NCI-H460 (cell line): ENCODE data around the gene SGSH. TPM values are rescaled to one million over a fixed set of nuclear protein-coding genes. Genes with fewer than 3 reads are reported as not detected.
"Not testable (repeated sequence)": the region's sequence is repeated elsewhere in the genome, so short reads cannot be mapped to it uniquely, and the experiment has no call there.

Experiments used
- DNase-seq: peaks from one replicate; pipeline ENCODE4 v3.0.0-alpha.2; 2016; ENCODE audit warnings: low read depth; ENCODE audit errors: extremely low read depth
- total RNA-seq: library from RNA; depleted of rRNA; stranded (reverse); fragments of >200 nt; shearing (Covaris generic); gene quantifications from 2 replicates; pipeline ENCODE4 v1.2.3, GENCODE V29; 2014

SGSH gene
- total RNA-seq, 1 experiment from 2014 or later: 10.2 TPM

DNA sequence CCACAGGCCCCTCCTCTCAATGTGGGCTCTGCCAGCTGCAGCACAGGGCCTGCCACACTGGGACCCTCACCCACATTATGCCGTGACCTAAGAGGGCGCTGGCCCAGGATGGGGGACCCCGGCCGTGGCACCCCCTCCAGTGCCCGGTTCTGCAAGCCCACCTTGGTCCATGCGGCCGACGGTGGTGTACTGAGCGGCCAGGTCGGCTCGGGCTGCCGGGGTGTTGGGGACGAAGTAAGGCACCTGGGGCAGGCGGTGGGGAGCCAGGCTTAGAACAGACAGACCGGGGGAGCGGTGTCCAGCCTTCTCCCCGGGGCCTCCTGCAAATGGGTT is 6.5 kb downstream of the SGSH start:
- no peak for DNase-seq

DNA sequence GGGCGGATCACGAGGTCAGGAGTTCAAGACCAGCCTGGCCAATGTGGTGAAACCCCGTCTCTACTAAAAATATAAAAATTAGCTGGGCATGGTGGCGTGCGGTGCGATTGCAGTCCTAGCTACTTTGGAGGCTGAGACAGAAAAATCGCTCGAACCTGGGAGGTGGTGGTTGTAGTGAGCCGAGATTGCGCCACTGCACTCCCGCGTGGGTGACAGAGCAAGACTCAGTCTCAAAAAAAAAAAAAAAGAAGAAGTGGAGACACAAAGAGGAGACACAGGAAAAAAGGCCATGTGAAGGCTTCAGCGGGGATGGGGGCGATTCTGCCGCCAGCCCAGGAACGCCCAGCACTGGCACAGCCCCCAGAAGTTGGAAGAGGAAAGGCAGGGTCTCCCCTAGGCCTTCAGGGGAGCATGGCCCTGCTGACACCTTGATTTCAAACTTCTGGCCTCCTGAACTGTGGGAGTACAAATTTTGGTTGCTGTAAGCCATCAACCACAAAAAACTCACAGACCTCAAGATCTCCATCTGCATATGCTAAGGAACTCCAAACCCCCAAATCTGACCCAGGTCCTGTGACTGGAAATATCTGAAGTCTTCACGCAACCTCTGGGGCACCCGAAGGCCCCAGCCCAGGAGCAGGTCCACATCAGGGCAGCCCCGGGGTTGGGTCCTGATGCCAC is 7.0 kb downstream of the SGSH start:
- no peak for DNase-seq

- no peak for DNase-seq
Measured at GRCh38 chr17:80212511-80212910, 7.6 kb downstream of the SGSH start.

- DNase-seq: no peak
Measured at GRCh38 chr17:80212109-80212508, 8.0 kb downstream of the SGSH start.

GRCh38 chr17:80210348-80211108 is 9.6 kb downstream of the SGSH start:
- DNase-seq: no peak

DNA sequence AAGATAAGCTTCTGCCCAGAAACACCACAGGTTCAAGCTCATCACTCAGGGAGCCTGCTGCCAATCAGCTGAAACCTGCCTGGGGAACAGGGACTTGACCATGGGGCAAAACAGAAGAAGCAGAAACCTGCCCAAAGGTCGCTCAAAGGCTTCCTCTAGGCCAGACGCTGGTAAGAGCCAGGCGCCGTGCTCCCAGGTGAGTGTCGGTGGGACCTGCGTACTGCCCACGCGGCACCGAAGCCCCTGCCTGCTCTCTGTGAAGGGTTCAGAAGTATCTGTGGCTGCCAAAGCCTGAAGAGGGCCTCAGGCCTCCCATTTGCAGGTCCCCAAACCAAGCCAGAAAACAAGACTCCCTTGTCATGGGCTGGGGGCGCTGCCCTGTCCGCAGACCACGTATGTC is 10.4 kb downstream of the SGSH start:
- no peak for DNase-seq

GRCh38 chr17:80208050-80208449 is 12.1 kb downstream of the SGSH start:
- no peak for DNase-seq

DNA sequence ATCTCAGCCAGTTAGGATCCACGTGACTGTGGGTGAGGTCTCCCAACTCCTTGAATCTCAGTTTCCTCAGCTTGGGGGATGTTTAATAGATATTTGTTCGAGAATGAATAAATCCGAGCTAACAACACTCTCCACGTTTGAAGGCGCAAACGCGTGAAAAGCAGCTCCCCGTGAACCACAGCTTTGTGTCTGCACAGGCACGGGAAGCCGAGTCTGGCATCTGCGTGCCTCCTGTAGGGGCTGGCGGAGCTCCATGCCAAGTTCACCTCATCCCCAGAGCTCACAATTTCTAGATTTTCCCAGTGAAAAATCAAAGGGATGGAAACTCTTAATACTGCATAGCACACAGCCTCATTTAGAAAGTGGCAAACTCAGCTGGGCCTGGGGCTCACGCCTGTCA is 14.3 kb downstream of the SGSH start:
- DNase-seq: no peak

- no peak for DNase-seq
Measured at GRCh38 chr17:80204626-80205468, 15.3 kb downstream of the SGSH start.

DNA sequence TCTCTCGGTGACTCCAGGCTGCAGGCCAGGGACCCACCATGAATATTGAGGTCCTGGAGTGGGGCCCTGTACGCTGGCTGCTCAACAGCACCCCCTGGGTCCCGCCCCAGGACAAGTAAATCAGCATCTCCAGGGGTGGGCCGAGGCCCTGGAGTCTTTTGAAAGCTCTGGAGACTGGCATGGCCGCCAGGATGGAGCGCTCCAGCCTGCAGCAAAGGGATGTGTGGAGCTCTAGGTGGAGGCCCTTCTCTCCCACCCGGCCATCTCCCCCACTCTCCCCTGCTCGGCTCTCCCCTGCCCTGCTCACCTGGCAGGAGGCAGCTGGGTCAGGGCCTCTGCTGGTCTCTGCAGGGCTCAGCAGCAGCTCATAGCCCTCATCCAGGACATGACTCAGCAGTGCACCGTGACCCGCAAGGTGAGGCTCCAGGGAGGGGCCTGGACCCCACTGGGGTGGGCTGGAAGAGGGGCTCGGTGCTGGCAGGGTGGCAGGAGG is 16.6 kb downstream of the SGSH start:
- DNase-seq: no peak

GRCh38 chr17:80202197-80202596 is 17.9 kb downstream of the SGSH start:
- DNase-seq: no peak

DNA sequence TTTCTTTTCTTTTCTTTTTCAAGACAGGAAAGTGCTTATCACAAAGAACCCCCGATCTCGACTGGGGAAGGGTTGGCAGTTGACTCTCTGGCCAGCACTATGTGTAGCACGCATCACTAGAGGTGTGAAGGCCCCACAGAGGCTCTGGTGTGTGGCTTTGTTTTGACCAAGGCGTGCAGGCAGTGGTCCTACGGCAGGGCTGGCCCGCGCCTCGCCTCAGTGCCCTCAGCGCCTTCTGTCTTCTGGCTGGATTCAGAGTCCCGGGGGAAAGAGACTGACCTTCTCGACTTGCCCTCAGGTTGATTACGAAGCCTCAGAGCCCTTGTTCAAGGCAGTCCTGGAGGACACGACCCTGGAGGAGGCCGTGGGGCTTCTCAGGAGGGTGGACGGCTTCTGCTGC is 18.7 kb downstream of the SGSH start:
- no peak for DNase-seq

GRCh38 chr17:80199295-80199694 is 20.8 kb downstream of the SGSH start:
- not testable (repeated sequence) for DNase-seq

GRCh38 chr17:80198144-80198661 is 21.9 kb downstream of the SGSH start:
- DNase-seq: no peak

DNA sequence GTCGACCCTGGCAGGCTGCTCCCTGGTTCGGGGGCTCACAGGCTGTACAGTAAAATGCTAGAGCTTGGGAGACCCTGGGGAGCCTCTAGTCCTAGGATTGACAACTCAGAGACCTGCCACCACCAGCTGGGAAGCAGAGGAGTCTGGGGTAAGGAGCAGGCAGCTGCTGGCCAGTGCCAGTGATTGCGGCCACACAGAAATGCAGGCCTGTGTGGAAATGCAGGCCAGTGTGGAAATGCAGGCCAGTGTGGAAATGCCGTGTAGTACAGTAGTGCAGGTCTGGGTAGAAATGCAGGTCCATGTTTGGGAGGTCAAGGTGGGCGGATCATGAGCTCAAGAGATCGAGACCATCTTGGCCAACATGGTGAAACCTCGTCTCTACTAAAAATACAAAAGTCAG is 23.5 kb downstream of the SGSH start:
- DNase-seq: no peak

- DNase-seq: no peak
Measured at GRCh38 chr17:80195671-80196529, 24.2 kb downstream of the SGSH start.

GRCh38 chr17:80195141-80195540 is 25.0 kb downstream of the SGSH start:
- no peak for DNase-seq

DNA sequence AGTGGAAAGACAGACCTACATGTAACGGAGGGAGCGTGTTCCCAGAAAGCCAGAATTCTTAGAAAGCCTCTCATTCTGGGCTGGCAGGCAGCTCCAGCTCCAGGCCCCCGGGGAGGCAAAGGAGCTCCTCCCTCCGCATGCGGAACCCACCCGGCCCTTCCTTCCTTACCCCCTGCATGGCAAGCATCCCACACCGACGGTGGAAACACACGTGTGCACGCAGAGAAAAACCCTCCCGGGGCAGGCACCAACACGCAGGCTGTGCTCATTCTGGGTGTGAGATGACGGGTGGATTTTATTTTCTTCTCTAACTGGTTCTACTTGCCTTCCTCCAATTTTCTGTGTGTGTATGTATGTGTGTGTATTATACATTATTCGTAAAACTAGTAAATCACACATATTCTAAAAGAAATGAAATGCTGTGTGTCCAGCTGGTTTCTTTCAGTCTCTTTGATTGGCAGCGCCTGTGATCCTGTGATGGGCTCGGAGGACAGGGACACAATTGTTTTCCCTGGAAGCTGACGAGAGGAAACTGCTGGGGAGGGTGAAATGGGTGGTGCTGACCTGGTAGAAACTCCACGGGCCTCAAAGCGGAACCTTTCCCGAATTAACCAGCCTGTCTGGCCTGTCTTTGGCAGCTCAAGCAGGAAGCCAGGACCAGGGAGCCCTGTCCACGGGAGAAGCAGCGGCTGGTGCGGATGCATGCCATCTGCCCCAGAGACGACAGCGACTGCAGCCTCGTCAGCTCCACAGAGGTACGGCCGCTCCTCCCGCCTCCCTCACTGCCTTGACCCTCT is 28.1 kb downstream of the SGSH start:
- no peak for DNase-seq

DNA sequence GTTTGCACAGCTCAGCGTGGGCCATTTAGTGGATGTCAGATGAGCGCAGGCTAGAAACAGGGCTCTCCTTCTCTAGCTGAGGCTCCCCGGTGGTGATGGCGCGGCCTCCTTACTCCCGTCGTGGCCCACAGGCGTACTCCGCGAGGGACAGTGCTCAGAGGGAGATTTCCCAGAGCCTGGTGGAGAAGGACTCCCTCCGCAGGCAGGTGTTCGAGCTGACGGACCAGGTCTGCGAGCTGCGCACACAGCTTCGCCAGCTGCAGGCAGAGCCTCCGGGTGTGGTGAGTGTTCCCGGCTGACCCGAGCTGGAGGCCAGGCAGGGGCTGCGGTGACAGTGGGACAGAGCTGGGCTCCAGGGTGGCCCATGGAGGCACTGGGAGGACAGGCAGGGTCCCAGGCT is 28.9 kb downstream of the SGSH start:
- DNase-seq: no peak
